ENCODE measurements around the gene COPS7B.

DNA sequence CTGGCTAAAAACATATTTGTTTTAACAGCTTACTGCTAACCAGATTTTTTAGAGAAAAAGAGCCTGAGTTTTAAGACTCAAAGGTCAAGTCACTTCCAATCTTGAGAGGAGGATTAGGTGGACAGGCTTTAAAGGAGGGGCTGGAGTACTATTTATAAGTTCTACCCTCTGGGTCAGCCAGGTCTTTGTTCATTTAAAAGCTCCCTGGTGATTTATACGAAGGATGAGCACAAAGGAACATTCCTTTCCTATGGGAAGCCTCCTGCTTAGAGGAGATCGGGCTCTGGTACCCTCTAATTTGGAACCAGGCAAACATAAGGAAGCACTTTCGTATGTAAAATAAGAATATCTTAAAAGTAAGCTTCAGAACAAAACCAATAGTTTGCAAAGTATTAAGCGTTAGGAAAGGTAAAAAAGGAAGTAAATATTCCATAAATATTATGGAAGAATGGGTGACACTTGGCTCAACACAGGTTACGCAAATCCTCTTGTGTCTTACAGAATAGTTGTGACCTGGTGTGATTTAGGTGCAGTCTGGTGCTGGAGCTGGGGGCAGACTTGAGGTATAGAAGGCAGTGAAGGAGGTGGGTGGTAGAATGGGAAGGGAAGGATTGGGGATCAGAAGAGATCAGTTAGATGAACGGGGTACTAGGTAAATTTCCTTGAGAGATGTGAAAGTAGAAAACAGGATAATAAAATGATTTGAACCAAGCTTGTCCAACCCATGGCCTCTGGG is 40.8 kb upstream of the COPS7B start:
- TF ChIP-seq CTCF (IDR thresholded peaks at IDR 0.05; ENCODE audit: control extremely low read depth in 1 of 3, insufficient read depth in 1 of 3, low read depth in 1 of 3, low read length in 3 of 3), result no peak
- TF ChIP-seq PHF8 (conservative IDR thresholded peaks at IDR 0.05; ENCODE audit: low read depth, low read length), result no peak
- TF ChIP-seq POLR2A (IDR thresholded peaks at IDR 0.05; ENCODE audit: control extremely low read depth in 1 of 2, low read depth in 2 of 2, low read length in 2 of 2), result no peak
- TF ChIP-seq POLR2AphosphoS5 (IDR thresholded peaks at IDR 0.05; ENCODE audit: low read depth, low read length), result no peak
- no peak for TF ChIP-seq RNF2 (IDR thresholded peaks at IDR 0.05; ENCODE audit: borderline replicate concordance, low read depth, low read length, missing control alignments, poor library complexity, severe bottlenecking)
- TF ChIP-seq CEBPB (IDR thresholded peaks at IDR 0.05; ENCODE audit: low read depth, low read length), result no peak
- TF ChIP-seq TAF1 (IDR thresholded peaks at IDR 0.05; ENCODE audit: low read depth, low read length), result no peak
- TF ChIP-seq ZNF274 (IDR thresholded peaks at IDR 0.05; ENCODE audit: borderline replicate concordance, extremely low read depth, low read length), result no peak
- no peak for TF ChIP-seq SP1 (IDR thresholded peaks at IDR 0.05; ENCODE audit: low read depth, low read length)
- TF ChIP-seq FOSL1 (IDR thresholded peaks at IDR 0.05; ENCODE audit: insufficient read depth, low read depth, low read length), result no peak
- no peak for TF ChIP-seq TBP (IDR thresholded peaks at IDR 0.05; ENCODE audit: low read depth, low read length)
- TF ChIP-seq TAF7 (optimal IDR thresholded peaks at IDR 0.05; ENCODE audit: borderline replicate concordance, low read depth, low read length), result no peak

Measured in H1 (cell line).